H9 (cell line): Measurements from ENCODE around the gene ACYP2. TPM values are rescaled to one million over a fixed set of nuclear protein-coding genes. Genes with fewer than 3 reads are reported as not detected.

Source experiments
- DNase-seq: peaks from one replicate; pipeline ENCODE4 v3.0.0-alpha.2; 2017
- H2AFZ ChIP-seq: one replicate; pipeline ENCODE4 v1.6.1; 2013; ENCODE audit warnings: mild to moderate bottlenecking, low read length, control low read depth, moderate library complexity
- H2AK5ac ChIP-seq: 2 replicates; pipeline ENCODE4 v1.6.1; 2013; ENCODE audit warnings: low read length, control low read depth, mixed read lengths; ENCODE audit not compliant: insufficient read length
- H2BK120ac ChIP-seq: one replicate; pipeline ENCODE4 v1.6.1; 2013; ENCODE audit warnings: low read depth, mild to moderate bottlenecking, low read length, control low read depth, inconsistent platforms; ENCODE audit not compliant: poor library complexity, severe bottlenecking
- H2BK12ac ChIP-seq: 2 replicates; pipeline ENCODE4 v1.6.1; 2013; ENCODE audit warnings: low read length, control low read depth, mixed read lengths, low read depth; ENCODE audit not compliant: insufficient read length
- H2BK15ac ChIP-seq: 2 replicates; pipeline ENCODE4 v1.6.1; 2013; ENCODE audit warnings: low read depth, low read length, control low read depth
- H2BK20ac ChIP-seq: one replicate; pipeline ENCODE4 v1.6.1; 2013; ENCODE audit warnings: low read depth, mild to moderate bottlenecking, low read length, control low read depth, inconsistent platforms; ENCODE audit not compliant: poor library complexity, severe bottlenecking
- H2BK5ac ChIP-seq: 2 replicates; pipeline ENCODE4 v1.6.1; 2013; ENCODE audit warnings: low read length, control low read depth, mixed read lengths; ENCODE audit not compliant: insufficient read length
- H3K14ac ChIP-seq: 2 replicates; pipeline ENCODE4 v1.6.1; 2013; ENCODE audit warnings: low read length, control low read depth; ENCODE audit not compliant: insufficient read depth
- H3K18ac ChIP-seq: 2 replicates; pipeline ENCODE4 v1.6.1; 2013; ENCODE audit warnings: low read depth, mild to moderate bottlenecking, mixed read lengths, low read length, control low read depth; ENCODE audit not compliant: insufficient read length
- H3K23ac ChIP-seq: 2 replicates; pipeline ENCODE4 v1.6.1; 2013; ENCODE audit warnings: low read length, control low read depth, mixed read lengths, low read depth; ENCODE audit not compliant: insufficient read length
- H3K23me2 ChIP-seq: 2 replicates; pipeline ENCODE4 v1.6.1; 2013; ENCODE audit warnings: low read depth, mild to moderate bottlenecking, mixed read lengths, low read length, control low read depth; ENCODE audit not compliant: insufficient read length, poor library complexity, severe bottlenecking
- H3K27ac ChIP-seq: 2 replicates; pipeline ENCODE4 v1.5.1; 2013; ENCODE audit warnings: low read length, control low read depth, mixed read lengths, low read depth; ENCODE audit not compliant: insufficient read length
- H3K27me3 ChIP-seq: 2 replicates; pipeline ENCODE4 v1.6.1; 2013; ENCODE audit warnings: low read length, control low read depth, inconsistent platforms; ENCODE audit not compliant: insufficient read depth
- H3K4ac ChIP-seq: 2 replicates; pipeline ENCODE4 v1.6.1; 2013; ENCODE audit warnings: low read depth, mild to moderate bottlenecking, control low read depth, inconsistent platforms, low read length, moderate library complexity
- H3K4me1 ChIP-seq: 2 replicates; pipeline ENCODE4 v1.6.1; 2013; ENCODE audit warnings: low read length, control low read depth, inconsistent platforms; ENCODE audit not compliant: insufficient read depth
- H3K4me2 ChIP-seq: 2 replicates; pipeline ENCODE4 v1.6.1; 2013; ENCODE audit warnings: low read length, control low read depth, mixed read lengths; ENCODE audit not compliant: insufficient read length, insufficient read depth
- H3K56ac ChIP-seq: 2 replicates; pipeline ENCODE4 v1.6.1; 2013; ENCODE audit warnings: low read depth, mild to moderate bottlenecking, mixed read lengths, low read length, control low read depth; ENCODE audit not compliant: insufficient read length
- H3K79me1 ChIP-seq: 2 replicates; pipeline ENCODE4 v1.6.1; 2013; ENCODE audit warnings: low read depth, mild to moderate bottlenecking, moderate library complexity, low read length, control low read depth, inconsistent platforms; ENCODE audit not compliant: insufficient read depth, poor library complexity, severe bottlenecking
- H3K79me2 ChIP-seq: 2 replicates; pipeline ENCODE4 v1.6.1; 2013; ENCODE audit warnings: low read length, control low read depth, inconsistent platforms; ENCODE audit not compliant: insufficient read depth
- H3K9ac ChIP-seq: 2 replicates; pipeline ENCODE4 v1.6.1; 2013; ENCODE audit warnings: low read length, control low read depth, mixed read lengths; ENCODE audit not compliant: insufficient read length; ENCODE audit errors: extremely low read depth
- H3K9me3 ChIP-seq: one replicate; pipeline ENCODE4 v1.6.1; 2013; ENCODE audit warnings: low read depth, low read length, inconsistent platforms; ENCODE audit not compliant: control insufficient read depth
- H3T11ph ChIP-seq: one replicate; pipeline ENCODE4 v1.6.1; 2013; ENCODE audit warnings: mild to moderate bottlenecking, low read length, control low read depth, inconsistent platforms
- H4K20me1 ChIP-seq: one replicate; pipeline ENCODE4 v1.6.1; 2013; ENCODE audit not compliant: control insufficient read depth, insufficient read length, insufficient read depth
- H4K5ac ChIP-seq: 2 replicates; pipeline ENCODE4 v1.6.1; 2013; ENCODE audit warnings: low read depth, mild to moderate bottlenecking, mixed read lengths, low read length, control low read depth; ENCODE audit not compliant: insufficient read length
- H4K8ac ChIP-seq: replicated peaks from 2 replicates; pipeline ENCODE4 v1.6.1; 2013; ENCODE audit warnings: low read length, control low read depth, mixed read lengths, low read depth; ENCODE audit not compliant: insufficient read length
- H4K91ac ChIP-seq: 2 replicates; pipeline ENCODE4 v1.6.1; 2013; ENCODE audit warnings: low read depth, mild to moderate bottlenecking, moderate library complexity, mixed read lengths, low read length, control low read depth; ENCODE audit not compliant: insufficient read length
- H3K27ac Mint-ChIP-seq, 3 experiments: 2 replicates in 2 of 3; 3 replicates in 1 of 3; pipeline ENCODE4 v1.8.0; 2020 to 2021; ENCODE audit warnings: mixed read lengths in 3 of 3, mild to moderate bottlenecking in 1 of 3, moderate library complexity in 1 of 3
- H3K27me3 Mint-ChIP-seq: 2 replicates; pipeline ENCODE4 v1.8.0; 2021; ENCODE audit warnings: low read depth, mild to moderate bottlenecking, moderate library complexity, mixed read lengths
- H3K36me3 Mint-ChIP-seq, 3 experiments: 2 replicates in 2 of 3; 3 replicates in 1 of 3; pipeline ENCODE4 v1.8.0; 2020 to 2021; ENCODE audit warnings: low read depth in 3 of 3, mixed read lengths in 3 of 3; ENCODE audit not compliant: insufficient read depth in 1 of 3
- H3K4me1 Mint-ChIP-seq, 2 experiments: 2 replicates each; pipeline ENCODE4 v1.8.0; 2020; ENCODE audit warnings: mixed read lengths in 2 of 2
- H3K4me3 Mint-ChIP-seq, 2 experiments: 2 replicates in 1 of 2; 3 replicates in 1 of 2; pipeline ENCODE4 v1.8.0; 2020 to 2021; ENCODE audit warnings: mild to moderate bottlenecking in 2 of 2, mixed read lengths in 2 of 2, moderate library complexity in 1 of 2
- H3K9me3 Mint-ChIP-seq, 2 experiments: 2 replicates in 1 of 2; 3 replicates in 1 of 2; pipeline ENCODE4 v1.8.0; 2020; ENCODE audit warnings: mild to moderate bottlenecking in 2 of 2, mixed read lengths in 2 of 2, moderate library complexity in 1 of 2
- CTCF ChIP-seq: fragments of 200-600 bp; sonication (generic); conservative IDR thresholded peaks from 3 replicates; pipeline ENCODE4 v1.8.0; 2021; ENCODE audit warnings: antibody characterized with exemption, mild to moderate bottlenecking
- WGBS: extraction: QIAGEN DNeasy Blood & Tissue Kit; methylation state at CpG from one replicate; pipeline ENCODE4 v1.1.7; 2013; ENCODE audit warnings: missing lambda C conversion rate, low lambda C conversion rate, mixed read lengths; ENCODE audit not compliant: insufficient read length; ENCODE audit errors: extremely low coverage; 5-methylcytosine and 5-hydroxymethylcytosine counted together
- total RNA-seq: library from RNA; stranded (reverse); gene quantifications from 2 replicates; pipeline ENCODE4 v1.2.1, GENCODE V29; 2021

Gene ACYP2
- total RNA-seq, 1 experiment from 2014 or later: 3.2 TPM

DNA sequence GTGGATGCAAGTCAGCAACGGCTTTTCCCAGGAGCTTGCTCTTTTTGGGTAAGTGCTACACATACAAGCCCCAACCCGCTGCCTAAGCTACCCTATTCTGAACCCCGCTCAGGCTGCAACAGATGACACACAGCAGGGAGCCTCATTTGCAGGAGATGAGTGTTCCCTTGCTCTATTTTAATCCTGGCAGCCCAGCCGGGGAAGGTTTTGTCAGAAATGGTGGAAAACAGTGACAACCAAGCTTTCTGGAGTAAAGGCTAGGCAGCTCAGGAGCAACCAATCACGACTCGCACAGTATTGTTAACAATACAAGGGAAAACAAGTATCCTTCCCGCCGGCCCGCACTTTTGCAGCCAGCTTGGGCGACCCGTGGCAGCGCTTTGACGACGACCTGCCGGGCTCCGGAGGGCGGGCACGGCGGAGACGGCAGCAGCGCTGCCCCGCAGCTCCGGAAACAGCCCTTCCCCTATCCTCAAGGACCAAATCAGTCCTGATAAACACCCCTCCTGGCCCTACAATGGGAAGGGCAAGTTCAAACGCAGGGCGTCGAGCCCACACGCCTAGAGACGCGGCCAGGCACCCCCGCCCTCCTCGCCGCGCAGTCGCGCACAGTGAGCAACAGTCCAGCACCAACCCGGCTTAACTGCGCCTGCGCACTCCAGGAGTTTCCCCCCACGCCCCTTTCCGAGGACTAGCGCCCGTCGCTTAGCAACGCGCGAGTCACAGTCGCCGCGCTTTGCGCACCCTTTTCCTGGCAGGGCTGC is 214.9 kb downstream of the ACYP2 start:
- 0 out of 2 replicates have a peak overlapping the region, but pooled peaks have one; percentile 62 for H3K14ac ChIP-seq
- no peaks in the 10 kb centered on the region for H4K20me1 ChIP-seq
- peaks cover 46% of the 10 kb centered on the region for H3K27me3 Mint-ChIP-seq
- no peaks in the 10 kb centered on the region for H3K4me1 ChIP-seq
- peak overlapping the region; percentile 3 for H2AFZ ChIP-seq
- H3K9ac ChIP-seq: no peak overlapping the region
- H3K4ac ChIP-seq: no peak overlapping the region
- no peak overlapping the region for H3K27ac ChIP-seq
- H3T11ph ChIP-seq: no peak overlapping the region
- no peak overlapping the region for H3K56ac ChIP-seq
- H3K4me2 ChIP-seq: peak overlapping the region; percentile 83
- no CpG with 5 or more reads among the region's 50 CpGs for WGBS
- H2BK15ac ChIP-seq: no peak overlapping the region
- peaks cover 11 to 13% of the 10 kb centered on the region in 2 experiments for H3K4me1 Mint-ChIP-seq
- peak; percentile 97 for DNase-seq
- no peak overlapping the region for H2AK5ac ChIP-seq
- H3K36me3 Mint-ChIP-seq: peaks cover 0 to 4% (median 0%) of the 10 kb centered on the region in 3 experiments; a peak in 1 of 7 replicates
- H4K5ac ChIP-seq: no peak overlapping the region
- peaks cover 7% of the 10 kb centered on the region for H3K23me2 ChIP-seq
- no peak overlapping the region for H2BK20ac ChIP-seq
- no peak overlapping the region for H3K18ac ChIP-seq
- no peak for TF ChIP-seq CTCF
- peaks cover 3% of the 10 kb centered on the region; the same call in 1 of the 2 replicates for H3K27me3 ChIP-seq
- peaks cover 9 to 10% of the 10 kb centered on the region in 2 experiments; a peak in 3 of 5 replicates for H3K9me3 Mint-ChIP-seq
- H3K9me3 ChIP-seq: no peaks in the 10 kb centered on the region
- H3K4me3 Mint-ChIP-seq: peak overlapping the region; percentile 72 to 86
- H4K8ac ChIP-seq: no peak overlapping the region
- no peaks in the 10 kb centered on the region for H3K79me2 ChIP-seq
- no peak overlapping the region for H2BK120ac ChIP-seq
- no peak overlapping the region for H4K91ac ChIP-seq
- H3K23ac ChIP-seq: no peak overlapping the region
- H2BK12ac ChIP-seq: no peak overlapping the region
- no peaks in the 10 kb centered on the region for H3K79me1 ChIP-seq
- peak overlapping the region in 1 of 3 experiments; percentile 27; a peak in 1 of 7 replicates for H3K27ac Mint-ChIP-seq
- H2BK5ac ChIP-seq: no peak overlapping the region
